GM21367 (cell line): ENCODE measurements around the gene CELSR1.

ENCODE experiments used
- ATAC-seq: cut with Tn5 transposase; IDR thresholded peaks from one replicate; pipeline ENCODE4 v1.9.1; 2021; ENCODE audit not compliant: unreplicated experiment

CELSR1 gene

DNA sequence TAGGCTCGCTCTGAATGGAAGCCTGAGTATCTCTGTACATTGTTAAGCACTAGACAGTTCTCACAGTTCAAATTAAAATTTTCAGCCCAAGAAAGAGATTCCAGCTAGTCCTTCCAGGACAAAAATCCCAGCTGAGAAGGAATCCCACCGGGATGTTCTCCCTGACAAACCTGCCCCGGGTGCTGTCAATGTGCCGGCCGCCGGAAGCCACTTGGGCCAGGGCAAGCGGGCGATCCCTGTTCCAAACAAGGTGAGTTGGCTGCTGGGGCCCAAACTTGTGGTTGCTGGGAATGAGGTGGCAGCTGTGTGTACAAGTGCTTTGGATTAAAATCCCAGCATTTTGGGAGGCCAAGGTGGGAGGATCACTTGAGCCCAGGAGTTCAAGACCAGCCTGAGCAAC lies 225.4 kb downstream of the CELSR1 start:
- ATAC-seq: no peak
